OCI-LY1 (cell line): ENCODE results near the gene PHLPP1.

Source experiments
- EZH2 ChIP-seq: fragments of 200-600 bp; sonication (generic), shearing (Covaris generic); IDR thresholded peaks from 2 replicates; pipeline ENCODE4 v1.8.0; 2017; ENCODE audit warnings: borderline replicate concordance, mixed run types, mild to moderate bottlenecking, antibody characterized with exemption, low read length, moderate library complexity, mixed read lengths
- TF ChIP-seq, protein P1 (sequence below): fragments of 200-600 bp; sonication (generic), shearing (Covaris generic); IDR thresholded peaks from 2 replicates; pipeline ENCODE4 v1.5.1; 2017; ENCODE audit warnings: mild to moderate bottlenecking, antibody characterized with exemption, low read length, moderate library complexity, mixed read lengths

DNA sequence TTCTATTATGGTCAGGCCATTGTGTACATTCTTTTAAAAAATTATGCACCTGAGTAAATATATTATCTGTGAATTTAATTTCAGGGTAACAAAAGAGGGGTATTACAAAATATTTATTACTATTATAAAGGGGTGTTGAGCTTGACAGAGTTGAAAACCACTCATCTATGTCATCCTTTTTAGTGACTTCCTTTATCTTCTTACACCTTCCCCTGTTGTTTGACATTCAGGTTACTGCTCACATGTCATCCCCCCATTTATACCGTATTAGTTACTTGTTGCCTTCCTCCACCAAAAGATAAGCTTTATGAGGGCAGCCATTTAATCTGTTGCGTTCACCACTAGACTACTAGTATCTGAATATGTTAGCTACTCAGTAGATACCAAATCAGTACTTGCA is 313.0 kb downstream of the PHLPP1 start:
- TF ChIP-seq, protein P1, sequence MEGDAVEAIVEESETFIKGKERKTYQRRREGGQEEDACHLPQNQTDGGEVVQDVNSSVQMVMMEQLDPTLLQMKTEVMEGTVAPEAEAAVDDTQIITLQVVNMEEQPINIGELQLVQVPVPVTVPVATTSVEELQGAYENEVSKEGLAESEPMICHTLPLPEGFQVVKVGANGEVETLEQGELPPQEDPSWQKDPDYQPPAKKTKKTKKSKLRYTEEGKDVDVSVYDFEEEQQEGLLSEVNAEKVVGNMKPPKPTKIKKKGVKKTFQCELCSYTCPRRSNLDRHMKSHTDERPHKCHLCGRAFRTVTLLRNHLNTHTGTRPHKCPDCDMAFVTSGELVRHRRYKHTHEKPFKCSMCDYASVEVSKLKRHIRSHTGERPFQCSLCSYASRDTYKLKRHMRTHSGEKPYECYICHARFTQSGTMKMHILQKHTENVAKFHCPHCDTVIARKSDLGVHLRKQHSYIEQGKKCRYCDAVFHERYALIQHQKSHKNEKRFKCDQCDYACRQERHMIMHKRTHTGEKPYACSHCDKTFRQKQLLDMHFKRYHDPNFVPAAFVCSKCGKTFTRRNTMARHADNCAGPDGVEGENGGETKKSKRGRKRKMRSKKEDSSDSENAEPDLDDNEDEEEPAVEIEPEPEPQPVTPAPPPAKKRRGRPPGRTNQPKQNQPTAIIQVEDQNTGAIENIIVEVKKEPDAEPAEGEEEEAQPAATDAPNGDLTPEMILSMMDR, result no peak
- TF ChIP-seq EZH2, result no peak
